MM.1S (cell line): ENCODE results near the gene ZMYM1.

Experiments
- DNase-seq: peaks from one replicate; pipeline ENCODE4 v3.0.0-alpha.2; 2015
- H2AFZ ChIP-seq: fragments of 300-600 bp; sonication (generic); 2 replicates; pipeline ENCODE4 v1.6.0; 2016; ENCODE audit warnings: antibody characterized with exemption, low read length
- H3F3A ChIP-seq: fragments of 300-600 bp; sonication (generic); 2 replicates; pipeline ENCODE4 v1.6.1; 2016; ENCODE audit warnings: mild to moderate bottlenecking, antibody characterized with exemption, low read length, moderate library complexity, mixed read lengths; ENCODE audit not compliant: insufficient read depth
- H3K27ac ChIP-seq: fragments of 300-600 bp; sonication (generic); 2 replicates; pipeline ENCODE4 v1.5.1; 2016; ENCODE audit warnings: mild to moderate bottlenecking, low read length
- H3K27me3 ChIP-seq: fragments of 300-600 bp; sonication (generic); replicated peaks from 2 replicates; pipeline ENCODE4 v1.6.0; 2016; ENCODE audit warnings: low read length; ENCODE audit not compliant: insufficient read depth
- H3K36me3 ChIP-seq: fragments of 300-600 bp; sonication (generic); replicated peaks from 2 replicates; pipeline ENCODE4 v1.6.1; 2016; ENCODE audit warnings: mild to moderate bottlenecking, low read length, mixed read lengths; ENCODE audit not compliant: insufficient read depth
- H3K4me1 ChIP-seq: fragments of 300-600 bp; sonication (generic); 2 replicates; pipeline ENCODE4 v1.6.1; 2016; ENCODE audit warnings: low read length, mixed read lengths
- H3K4me2 ChIP-seq: fragments of 300-600 bp; sonication (generic); 2 replicates; pipeline ENCODE4 v1.6.0; 2016; ENCODE audit warnings: low read depth, low read length
- H3K4me3 ChIP-seq: fragments of 300-600 bp; sonication (generic); 2 replicates; pipeline ENCODE4 v1.5.1; 2016; ENCODE audit warnings: low read length, mixed read lengths
- H3K79me2 ChIP-seq: fragments of 300-600 bp; sonication (generic); 2 replicates; pipeline ENCODE4 v1.6.1; 2016; ENCODE audit warnings: mixed run types, low read length, mixed read lengths
- H3K9ac ChIP-seq: fragments of 300-600 bp; sonication (generic); 2 replicates; pipeline ENCODE4 v1.6.1; 2016; ENCODE audit warnings: low read length, mixed read lengths
- H3K9me2 ChIP-seq: fragments of 300-600 bp; sonication (generic); replicated peaks from 2 replicates; pipeline ENCODE4 v1.6.1; 2016; ENCODE audit warnings: mild to moderate bottlenecking, low read length, mixed read lengths; ENCODE audit not compliant: insufficient read depth
- H3K9me3 ChIP-seq: fragments of 300-600 bp; sonication (generic); replicated peaks from 2 replicates; pipeline ENCODE4 v1.6.1; 2016; ENCODE audit warnings: mild to moderate bottlenecking, low read length, mixed read lengths; ENCODE audit not compliant: insufficient read depth
- H4K20me1 ChIP-seq: fragments of 300-600 bp; sonication (generic); 2 replicates; pipeline ENCODE4 v1.6.1; 2016; ENCODE audit warnings: mild to moderate bottlenecking, low read length, moderate library complexity, mixed read lengths; ENCODE audit not compliant: insufficient read depth
- CTCF ChIP-seq: fragments of 300-600 bp; sonication (generic); IDR thresholded peaks from 2 replicates; pipeline ENCODE4 v1.5.1; 2016; ENCODE audit warnings: antibody characterized with exemption, low read length, mixed read lengths
- EZH2 ChIP-seq: fragments of 300-600 bp; sonication (generic); optimal IDR thresholded peaks from 2 replicates; pipeline ENCODE3; 2017; ENCODE audit warnings: low read depth, mild to moderate bottlenecking, antibody characterized with exemption, low read length, mixed read lengths
- EZH2phosphoT487 ChIP-seq: fragments of 300-600 bp; sonication (generic); IDR thresholded peaks from 2 replicates; pipeline ENCODE4 v1.6.1; 2018; ENCODE audit warnings: antibody characterized with exemption, low read length

ZMYM1 gene

DNA sequence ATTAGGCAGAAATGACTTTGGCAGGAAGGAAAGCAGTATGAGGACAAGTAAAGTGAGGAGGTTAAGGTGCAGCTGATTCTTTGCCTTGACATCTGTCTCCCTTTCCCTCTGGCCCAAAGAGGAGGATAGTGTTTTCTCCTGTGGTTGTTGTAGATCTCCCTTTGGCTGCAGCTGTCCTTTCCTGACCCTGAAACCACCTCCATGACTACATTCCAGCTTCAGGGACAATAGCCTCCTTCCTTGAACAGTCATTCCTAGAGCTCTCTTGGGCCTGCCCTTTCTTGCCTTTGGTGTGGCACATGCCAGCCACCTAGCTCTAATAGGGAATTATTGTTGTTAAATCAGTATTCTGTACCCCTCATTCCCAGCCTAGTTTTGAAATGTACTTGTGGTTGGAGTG, 6.2 kb downstream of the ZMYM1 start:
- no peak for DNase-seq
- Histone ChIP-seq H3K36me3 (no peaks in the 10 kb centered on the region), H3K27me3 (no peaks in the 10 kb centered on the region), H3K4me3 (no peak overlapping the region), H3K4me2 (no peak overlapping the region), H3K9me3 (no peaks in the 10 kb centered on the region), H2AFZ (no peak overlapping the region), H4K20me1 (no peaks in the 10 kb centered on the region), H3F3A (peaks cover under 1% of the 10 kb centered on the region), H3K9me2 (no peaks in the 10 kb centered on the region), H3K4me1 (no peaks in the 10 kb centered on the region), H3K27ac (no peak overlapping the region), H3K79me2 (no peaks in the 10 kb centered on the region), H3K9ac (no peak overlapping the region)
- no peak for TF ChIP-seq EZH2phosphoT487
- TF ChIP-seq EZH2 = no peak
- TF ChIP-seq CTCF = no peak

DNA sequence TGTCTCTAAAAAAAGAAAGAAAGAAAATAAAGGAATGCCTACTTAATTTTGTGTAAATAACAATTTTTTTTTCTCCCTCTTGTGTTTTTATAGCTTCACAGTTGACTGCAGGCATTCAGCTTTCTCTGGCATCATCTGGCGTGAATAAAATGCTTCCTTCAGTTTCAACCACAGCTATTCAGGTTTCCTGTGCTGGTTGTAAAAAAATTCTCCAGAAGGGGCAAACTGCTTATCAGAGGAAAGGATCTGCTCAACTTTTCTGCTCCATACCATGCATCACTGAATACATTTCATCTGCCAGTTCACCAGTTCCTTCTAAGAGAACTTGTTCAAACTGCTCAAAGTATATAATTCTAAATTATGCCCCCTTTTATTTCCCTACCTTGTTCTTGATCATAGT, 18.0 kb downstream of the ZMYM1 start:
- Histone ChIP-seq H2AFZ (no peak overlapping the region), H3K27me3 (no peaks in the 10 kb centered on the region), H4K20me1 (no peaks in the 10 kb centered on the region), H3F3A (peaks cover 7% of the 10 kb centered on the region; the same call in 1 of the 2 replicates), H3K9me2 (no peaks in the 10 kb centered on the region), H3K4me3 (no peak overlapping the region), H3K79me2 (no peaks in the 10 kb centered on the region), H3K36me3 (no peaks in the 10 kb centered on the region), H3K27ac (no peak overlapping the region), H3K9ac (no peak overlapping the region), H3K4me1 (peaks cover 10% of the 10 kb centered on the region), H3K4me2 (peak overlapping the region; percentile 18; the same call in 1 of the 2 replicates), H3K9me3 (no peaks in the 10 kb centered on the region)
- TF ChIP-seq CTCF (no peak), EZH2 (no peak), EZH2phosphoT487 (no peak)
- DNase-seq = peak; percentile 45

DNA sequence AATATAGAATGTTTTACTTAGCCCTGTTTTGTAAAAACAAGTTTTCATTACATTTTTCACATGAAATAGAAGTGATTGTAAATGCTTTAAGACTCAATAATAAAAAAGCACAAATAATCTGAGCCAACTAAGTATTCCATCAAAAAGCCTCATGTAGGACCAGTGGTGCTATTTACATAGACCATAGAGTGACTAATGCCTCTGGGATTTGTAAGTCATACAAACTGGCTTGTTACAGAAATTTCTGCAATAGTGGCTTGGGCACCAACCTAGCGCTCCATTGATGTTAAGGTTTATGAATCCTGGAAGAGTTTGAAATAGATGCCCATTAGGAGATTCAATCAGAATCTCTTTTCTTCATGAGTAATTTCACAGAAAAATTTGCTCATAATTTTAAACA, 31.9 kb downstream of the ZMYM1 start:
- Histone ChIP-seq H3K4me1 (no peaks in the 10 kb centered on the region), H3K9ac (no peak overlapping the region), H3K9me2 (no peaks in the 10 kb centered on the region), H3K27me3 (no peaks in the 10 kb centered on the region), H3K4me2 (no peak overlapping the region), H3K36me3 (no peaks in the 10 kb centered on the region), H3K9me3 (no peaks in the 10 kb centered on the region), H3K4me3 (no peak overlapping the region), H2AFZ (no peak overlapping the region), H3K79me2 (no peaks in the 10 kb centered on the region), H3K27ac (no peak overlapping the region), H3F3A (no peaks in the 10 kb centered on the region), H4K20me1 (no peaks in the 10 kb centered on the region)
- no peak for DNase-seq
- TF ChIP-seq CTCF (no peak), EZH2phosphoT487 (no peak), EZH2 (no peak)
